HUES6 (cell line): ENCODE data around the gene LIPH.
"Not testable (repeated sequence)": the region's sequence is repeated elsewhere in the genome, so short reads cannot be mapped to it uniquely, and the experiment has no call there.

Experiments used
- H3K27ac ChIP-seq: 2 replicates; pipeline ENCODE4 v1.7.0; 2013; ENCODE audit warnings: low read depth, mild to moderate bottlenecking, low read length, inconsistent platforms
- H3K27me3 ChIP-seq: 2 replicates; pipeline ENCODE4 v1.6.1; 2013; ENCODE audit warnings: low read length; ENCODE audit not compliant: control insufficient read depth, insufficient read depth
- H3K36me3 ChIP-seq: 2 replicates; pipeline ENCODE4 v1.6.1; 2013; ENCODE audit warnings: low read length; ENCODE audit not compliant: control insufficient read depth, insufficient read depth
- H3K4me1 ChIP-seq: 2 replicates; pipeline ENCODE4 v1.6.1; 2013; ENCODE audit warnings: low read length; ENCODE audit not compliant: control insufficient read depth, insufficient read depth
- H3K4me3 ChIP-seq: 2 replicates; pipeline ENCODE4 v1.5.1; 2013; ENCODE audit warnings: low read depth, low read length
- H3K9ac ChIP-seq: one replicate; pipeline ENCODE4 v1.6.1; 2013; ENCODE audit warnings: mild to moderate bottlenecking, low read length
- H3K9me3 ChIP-seq: 2 replicates; pipeline ENCODE4 v1.6.1; 2013; ENCODE audit warnings: low read depth, low read length; ENCODE audit not compliant: control insufficient read depth, insufficient read depth

Gene LIPH

DNA sequence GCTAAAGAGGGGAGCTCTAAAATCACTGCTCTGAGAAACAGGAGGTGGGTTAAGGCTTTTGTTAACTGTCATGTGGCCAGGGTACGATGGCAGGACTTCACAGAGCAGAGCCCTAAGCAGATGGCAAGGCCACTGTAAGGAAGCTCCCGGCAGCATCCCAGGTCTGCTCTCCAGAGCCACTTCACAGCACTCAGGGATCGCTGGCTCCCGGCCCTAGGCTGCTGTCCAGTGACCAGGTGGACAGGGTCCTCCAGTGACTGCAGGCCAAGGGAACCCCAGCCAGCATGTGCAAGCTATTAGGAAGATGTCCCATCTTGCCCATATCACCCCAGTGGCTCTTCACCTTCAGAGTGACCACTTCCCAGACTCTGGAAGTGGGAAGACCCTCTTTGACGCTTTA lies 63.9 kb downstream of the LIPH start:
- H3K4me3 ChIP-seq = no peak overlapping the region
- H3K9ac ChIP-seq = no peak overlapping the region
- no peak overlapping the region for H3K27ac ChIP-seq
- H3K4me1 ChIP-seq = no peaks in the 10 kb centered on the region
- H3K36me3 ChIP-seq = peaks cover 50% of the 10 kb centered on the region
- no peaks in the 10 kb centered on the region for H3K9me3 ChIP-seq
- H3K27me3 ChIP-seq = no peaks in the 10 kb centered on the region

DNA sequence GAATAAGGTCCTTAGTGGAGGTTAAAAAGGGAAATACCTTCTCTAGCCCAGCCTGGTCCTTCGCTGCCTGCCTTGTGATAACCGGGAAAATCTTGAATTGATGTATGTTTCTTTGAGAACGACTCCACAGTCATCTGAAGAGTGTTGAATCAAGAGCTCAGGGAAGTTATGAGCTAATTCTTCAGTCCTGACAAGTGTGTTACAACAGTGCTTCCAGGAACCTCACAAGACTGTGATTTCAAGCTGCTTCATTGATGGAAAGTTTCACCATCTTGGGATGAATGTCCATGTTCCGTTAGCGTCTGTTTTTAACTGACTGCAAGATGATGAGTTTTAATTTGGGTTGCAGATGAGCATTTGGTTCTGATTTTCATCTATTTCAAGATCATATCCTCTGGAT lies 66.0 kb downstream of the LIPH start:
- Histone ChIP-seq H3K27me3 (no peaks in the 10 kb centered on the region), H3K4me3 (no peak overlapping the region), H3K36me3 (peaks cover 36% of the 10 kb centered on the region), H3K9me3 (no peaks in the 10 kb centered on the region), H3K27ac (no peak overlapping the region), H3K4me1 (no peaks in the 10 kb centered on the region), H3K9ac (no peak overlapping the region)

DNA sequence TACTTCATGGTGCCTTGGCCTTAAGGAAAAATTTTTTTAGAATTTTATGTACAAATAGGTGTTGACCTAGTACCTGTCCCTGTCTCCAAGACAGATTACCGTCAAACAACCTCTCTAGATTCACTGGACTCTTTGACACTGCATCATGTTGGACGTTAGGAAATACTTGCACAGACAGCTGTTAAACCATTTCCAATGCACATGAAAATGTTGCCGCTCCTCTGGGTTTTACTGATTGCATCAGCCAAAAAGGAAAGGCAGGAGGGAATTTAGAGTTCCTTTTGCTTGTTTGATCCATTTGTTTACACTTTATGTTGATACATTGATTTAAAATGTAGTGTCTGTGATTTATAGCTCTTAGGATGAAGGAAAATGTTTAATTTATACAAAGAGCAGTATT lies 68.1 kb downstream of the LIPH start:
- H3K9me3 ChIP-seq = no peaks in the 10 kb centered on the region
- H3K27ac ChIP-seq = no peak overlapping the region
- H3K9ac ChIP-seq = no peak overlapping the region
- peaks cover 19% of the 10 kb centered on the region for H3K36me3 ChIP-seq
- H3K4me3 ChIP-seq = no peak overlapping the region
- H3K27me3 ChIP-seq = no peaks in the 10 kb centered on the region
- H3K4me1 ChIP-seq = no peaks in the 10 kb centered on the region

DNA sequence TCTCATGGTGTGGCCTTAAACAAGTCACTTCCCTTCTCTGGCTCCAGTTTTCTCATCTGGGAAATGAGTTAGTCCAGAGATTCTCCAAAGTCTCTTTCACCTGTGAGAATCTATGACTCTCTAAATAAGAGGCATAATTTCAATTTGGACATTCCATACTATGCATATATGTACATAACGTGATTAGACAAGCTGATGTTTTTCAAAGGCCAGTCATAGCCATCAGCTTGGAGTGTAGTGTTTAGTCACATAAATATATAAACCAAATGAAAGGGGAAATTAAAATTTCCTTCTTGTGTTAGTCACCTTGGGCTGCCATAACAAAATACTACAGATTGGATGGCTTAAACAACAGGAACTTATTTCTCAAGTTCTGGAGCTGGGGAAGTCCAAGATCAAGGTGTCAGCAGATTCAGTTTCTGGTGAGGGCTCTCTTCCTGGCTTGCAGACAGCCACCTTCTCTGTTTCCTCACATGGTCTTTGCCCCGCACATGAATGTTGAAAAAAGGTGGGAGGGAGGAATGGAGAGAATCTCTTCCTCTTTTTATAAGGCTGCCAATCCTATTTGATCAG lies 72.9 kb downstream of the LIPH start:
- no peak overlapping the region for H3K27ac ChIP-seq
- no peaks in the 10 kb centered on the region for H3K27me3 ChIP-seq
- H3K4me3 ChIP-seq = no peak overlapping the region
- no peak overlapping the region for H3K9ac ChIP-seq
- H3K36me3 ChIP-seq = no peaks in the 10 kb centered on the region
- no peaks in the 10 kb centered on the region for H3K4me1 ChIP-seq
- H3K9me3 ChIP-seq = no peaks in the 10 kb centered on the region

DNA sequence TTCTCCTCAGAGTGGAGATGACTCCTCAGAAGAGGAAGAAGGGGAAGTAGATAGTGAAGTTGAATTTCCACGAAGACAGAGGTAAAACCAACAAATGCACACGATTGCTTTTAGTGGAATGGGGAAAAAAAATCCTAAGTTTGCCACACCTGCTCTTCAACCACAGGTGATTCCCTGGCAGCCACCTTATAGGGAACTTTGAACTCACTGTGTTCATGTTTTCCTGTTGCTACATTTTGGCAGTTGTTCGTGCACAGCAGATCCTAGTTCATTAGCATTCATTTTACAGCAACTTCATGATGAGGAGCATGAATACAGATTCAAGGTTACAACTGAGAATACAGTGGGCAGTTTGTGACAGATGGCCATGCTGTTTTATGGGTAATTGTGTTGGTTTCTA lies 75.1 kb downstream of the LIPH start:
- Histone ChIP-seq H3K9me3 (no peaks in the 10 kb centered on the region), H3K4me1 (no peaks in the 10 kb centered on the region), H3K27me3 (no peaks in the 10 kb centered on the region), H3K36me3 (no peaks in the 10 kb centered on the region), H3K9ac (no peak overlapping the region), H3K4me3 (no peak overlapping the region), H3K27ac (no peak overlapping the region)

DNA sequence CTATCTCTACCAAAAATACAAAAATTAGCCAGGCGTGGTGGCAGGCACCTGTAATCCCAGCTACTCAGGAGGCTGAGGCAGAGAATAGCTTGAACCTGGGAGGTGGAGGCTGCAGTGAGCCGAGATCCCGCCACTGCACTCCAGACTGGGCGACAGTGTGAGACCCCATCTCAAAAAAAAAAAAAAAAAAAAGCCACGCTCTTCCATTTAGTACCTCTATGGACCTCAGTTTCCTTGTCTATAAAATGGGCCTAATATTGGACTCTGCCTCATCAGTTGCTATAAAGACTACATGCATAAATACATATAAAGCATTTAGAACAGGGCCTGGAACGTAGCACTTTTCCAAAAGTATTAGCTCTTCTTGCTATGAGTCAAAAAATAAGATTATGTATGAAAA lies 77.5 kb downstream of the LIPH start:
- H3K4me3 ChIP-seq = not testable (repeated sequence)

DNA sequence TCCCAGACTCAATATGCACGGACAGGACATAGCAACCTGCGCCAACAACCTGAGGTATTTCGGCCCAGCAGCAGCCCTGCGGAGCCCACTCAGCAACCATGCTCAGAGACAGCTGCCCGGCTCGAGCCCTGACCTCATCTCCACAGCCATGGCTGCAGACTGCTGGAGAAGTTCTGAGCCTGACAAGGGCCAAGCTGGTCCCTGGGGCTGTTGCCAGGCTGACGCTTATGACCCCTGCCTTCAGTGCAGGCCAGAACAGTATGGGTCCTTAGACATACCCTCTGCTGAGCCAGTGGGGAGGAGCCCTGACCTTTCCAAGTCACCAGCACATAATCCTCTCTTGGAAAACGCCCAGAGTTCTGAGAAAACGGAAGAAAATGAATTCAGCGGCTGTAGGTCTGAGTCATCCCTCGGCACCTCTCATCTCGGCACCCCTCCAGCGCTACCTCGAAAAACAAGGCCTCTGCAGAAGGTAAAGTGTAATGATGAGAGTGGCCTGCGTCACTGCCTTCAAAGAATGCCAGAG lies 79.0 kb downstream of the LIPH start:
- no peaks in the 10 kb centered on the region for H3K27me3 ChIP-seq
- H3K27ac ChIP-seq = no peak overlapping the region
- H3K9me3 ChIP-seq = no peaks in the 10 kb centered on the region
- H3K36me3 ChIP-seq = no peaks in the 10 kb centered on the region
- no peak overlapping the region for H3K4me3 ChIP-seq
- peaks cover 6% of the 10 kb centered on the region for H3K4me1 ChIP-seq
- H3K9ac ChIP-seq = no peak overlapping the region

More for the DNA sequence above, 77.5 kb downstream of the LIPH start:
- H3K9me3 ChIP-seq, H3K27ac ChIP-seq, H3K27me3 ChIP-seq, H3K9ac ChIP-seq, H3K4me1 ChIP-seq, H3K36me3 ChIP-seq: not testable (repeated sequence)

DNA sequence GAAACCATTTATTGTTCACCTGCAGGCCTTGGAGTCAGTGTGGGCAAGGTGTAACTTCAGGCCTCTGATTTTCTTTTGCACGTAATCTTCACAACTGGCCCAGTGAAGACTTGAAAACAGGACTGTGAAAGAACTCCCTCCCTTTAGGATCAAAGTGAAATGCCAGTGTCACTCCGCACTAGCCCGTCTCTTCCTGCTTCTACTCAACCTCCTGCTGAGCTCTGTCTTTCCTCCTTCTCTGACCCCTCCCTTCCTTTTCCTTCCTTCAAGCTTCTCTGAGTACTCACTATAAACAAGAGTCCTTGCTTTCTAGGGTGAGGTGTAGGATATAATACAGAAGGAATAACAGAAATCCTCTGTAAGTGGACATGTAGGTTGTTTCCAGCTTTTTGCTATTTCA lies 82.1 kb downstream of the LIPH start:
- Histone ChIP-seq H3K9ac (no peak overlapping the region), H3K9me3 (no peaks in the 10 kb centered on the region), H3K4me1 (peaks cover 6% of the 10 kb centered on the region), H3K36me3 (no peaks in the 10 kb centered on the region), H3K27me3 (no peaks in the 10 kb centered on the region), H3K4me3 (no peak overlapping the region), H3K27ac (no peak overlapping the region)

DNA sequence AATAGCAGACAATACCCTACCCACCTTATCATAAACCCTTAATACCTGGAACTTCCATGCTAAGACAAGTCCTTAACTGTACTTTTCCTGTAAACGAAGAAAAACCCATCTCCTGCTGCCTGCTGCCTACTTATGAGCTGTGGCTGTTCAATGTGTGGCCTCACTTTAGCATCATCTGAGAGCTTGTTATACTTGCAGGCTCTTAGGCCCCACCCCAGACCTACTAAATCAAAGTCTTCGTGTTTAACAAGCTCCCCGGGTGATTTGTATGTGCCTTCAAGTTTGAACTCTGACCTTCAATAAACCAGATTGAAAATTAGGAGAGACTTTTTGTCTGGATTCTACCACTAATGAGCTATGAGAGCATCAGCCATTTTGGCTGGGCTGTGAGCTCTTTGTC lies 82.8 kb downstream of the LIPH start:
- Histone ChIP-seq H3K9ac (no peak overlapping the region), H3K9me3 (no peaks in the 10 kb centered on the region), H3K4me1 (peaks cover 6% of the 10 kb centered on the region), H3K27ac (no peak overlapping the region), H3K4me3 (no peak overlapping the region), H3K36me3 (no peaks in the 10 kb centered on the region), H3K27me3 (no peaks in the 10 kb centered on the region)

DNA sequence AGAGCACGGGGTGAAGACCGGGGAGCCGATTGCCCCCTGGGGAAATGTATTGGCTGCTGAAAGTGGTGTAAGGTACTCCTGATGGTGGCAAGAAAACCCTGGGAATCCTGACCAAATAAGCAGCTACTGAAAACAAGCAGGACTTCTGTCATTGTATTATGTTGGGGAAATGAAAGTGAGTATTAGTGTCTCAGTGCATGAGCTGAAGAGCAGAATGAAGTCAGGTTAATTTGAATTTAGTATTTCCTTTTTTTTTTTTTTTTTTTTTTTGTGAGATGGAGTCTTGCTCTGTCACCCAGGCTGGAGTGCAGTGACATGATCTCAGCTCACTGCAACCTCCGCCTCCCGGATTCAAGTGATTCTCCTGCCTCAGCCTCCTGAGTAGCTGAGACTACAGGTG lies 86.3 kb downstream of the LIPH start:
- H3K36me3 ChIP-seq, H3K4me1 ChIP-seq, H3K9ac ChIP-seq, H3K27me3 ChIP-seq, H3K4me3 ChIP-seq, H3K27ac ChIP-seq, H3K9me3 ChIP-seq: not testable (repeated sequence)

DNA sequence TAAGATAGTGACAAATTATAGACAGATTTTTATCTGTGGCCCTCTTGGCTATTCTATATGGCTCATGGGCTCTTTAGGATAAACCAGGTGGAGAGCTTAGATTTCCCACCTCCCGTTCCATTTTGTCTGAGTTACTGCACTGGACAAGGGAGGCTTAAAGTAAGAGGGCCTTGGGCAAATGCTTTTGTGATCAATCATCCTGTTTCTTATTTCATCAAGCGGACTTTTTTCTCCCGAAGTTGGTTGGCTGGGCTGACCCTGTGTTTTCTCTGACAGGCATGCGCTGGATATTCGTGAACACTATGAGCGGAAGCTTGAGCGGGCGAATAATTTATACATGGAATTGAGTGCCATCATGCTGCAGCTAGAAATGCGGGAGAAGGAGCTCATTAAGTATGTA lies 86.9 kb downstream of the LIPH start:
- Histone ChIP-seq H3K9ac (no peak overlapping the region), H3K27me3 (no peaks in the 10 kb centered on the region), H3K27ac (no peak overlapping the region), H3K4me3 (no peak overlapping the region), H3K36me3 (no peaks in the 10 kb centered on the region), H3K4me1 (peaks cover 6% of the 10 kb centered on the region), H3K9me3 (no peaks in the 10 kb centered on the region)
